ENCODE data around the gene BCAS2. TPM values are rescaled to one million over a fixed set of nuclear protein-coding genes. Genes with fewer than 3 reads are reported as not detected.

The BCAS2 gene
- total RNA-seq, 2 experiments from 2014 or later: 39.3 to 40.8 TPM

- Histone ChIP-seq H3K9me2 (ENCODE audit: insufficient read depth, low read length) (no peaks in the 10 kb centered on the region), H4K20me1 (ENCODE audit: insufficient read depth, low read length) (no peaks in the 10 kb centered on the region), H3K4me2 (ENCODE audit: low read length) (no peak overlapping the region), H3K79me2 (ENCODE audit: insufficient read depth, low read depth, low read length) (no peaks in the 10 kb centered on the region), H3K4me1 (ENCODE audit: insufficient read depth, low read length, poor library complexity, severe bottlenecking) (no peaks in the 10 kb centered on the region), H3K36me3 (ENCODE audit: insufficient read depth, low read length) (no peaks in the 10 kb centered on the region), H2AFZ (ENCODE audit: low read length) (no peak overlapping the region), H3K27ac (ENCODE audit: low read depth, low read length, poor library complexity, severe bottlenecking) (no peak overlapping the region), H3K9me3 (ENCODE audit: low read length) (no peaks in the 10 kb centered on the region), H3K4me3 (ENCODE audit: low read depth, low read length, poor library complexity, severe bottlenecking) (no peak overlapping the region)
- POLR2A ChIA-PET: interaction anchor here (0.7 kb wide), 1 partner anchor 344 kb away, joined by 5 read pairs; no protein-coding TSS in a partner anchor
- BruUV-seq (replicated peaks): no TSS peak
- DNase-seq (ENCODE audit: low spot score): no peak
- no peak for TF ChIP-seq EZH2phosphoT487 (IDR thresholded peaks at IDR 0.05; ENCODE audit: borderline replicate concordance, low read depth, low read length)
- TF ChIP-seq CTCF (conservative IDR thresholded peaks at IDR 0.05; ENCODE audit: low read length): no peak
- intact Hi-C loops (cut with micrococcal nuclease; ENCODE audit: unreplicated experiment): no loop called here
- CTCF ChIA-PET (ENCODE audit: unreplicated experiment): no interaction called here
These were observed 41.9 kb upstream of the BCAS2 start for GRCh38 chr1:114623364-114623763.

GRCh38 chr1:114620419-114620818 lies 39.0 kb upstream of the BCAS2 start:
- POLR2A ChIA-PET: interaction anchor here (0.6 to 1.1 kb wide), 3 partner anchors 12 to 266 kb away, joined by 3 read pairs; no protein-coding TSS in a partner anchor
- H3K4me1 ChIP-seq (ENCODE audit: insufficient read depth, low read length, poor library complexity, severe bottlenecking): no peaks in the 10 kb centered on the region

More at GRCh38 chr1:114620419-114620818, 39.0 kb upstream of the BCAS2 start:
- Histone ChIP-seq H3K4me2 (ENCODE audit: low read length) (no peak overlapping the region), H2AFZ (ENCODE audit: low read length) (no peak overlapping the region), H3K79me2 (ENCODE audit: insufficient read depth, low read depth, low read length) (no peaks in the 10 kb centered on the region), H4K20me1 (ENCODE audit: insufficient read depth, low read length) (no peaks in the 10 kb centered on the region), H3K36me3 (ENCODE audit: insufficient read depth, low read length) (no peaks in the 10 kb centered on the region), H3K9me3 (ENCODE audit: low read length) (no peaks in the 10 kb centered on the region), H3K4me3 (ENCODE audit: low read depth, low read length, poor library complexity, severe bottlenecking) (no peak overlapping the region), H3K27ac (ENCODE audit: low read depth, low read length, poor library complexity, severe bottlenecking) (no peak overlapping the region), H3K9me2 (ENCODE audit: insufficient read depth, low read length) (no peaks in the 10 kb centered on the region)
- intact Hi-C loops (cut with micrococcal nuclease; ENCODE audit: unreplicated experiment): no loop called here
- CTCF ChIA-PET (ENCODE audit: unreplicated experiment): no interaction called here
- TF ChIP-seq EZH2phosphoT487 (IDR thresholded peaks at IDR 0.05; ENCODE audit: borderline replicate concordance, low read depth, low read length): no peak
- TF ChIP-seq CTCF (conservative IDR thresholded peaks at IDR 0.05; ENCODE audit: low read length): 0 out of 2 replicates have a peak, but pooled peaks have one; percentile 23
- no TSS peak for BruUV-seq (replicated peaks)
- DNase-seq (ENCODE audit: low spot score): no peak

All from OCI-LY7 (cell line).